Adrenal gland (tissue), 12 donors: ENCODE data around the gene NLRP5. TPM values are rescaled to one million over a fixed set of nuclear protein-coding genes. Genes with fewer than 3 reads are reported as not detected.

Source experiments
- DNase-seq, 7 donors: peaks; one replicate each; pipeline ENCODE4 v3.0.0-alpha.2; 2019 to 2020
- H3K27ac ChIP-seq, 5 donors: fragments of 200-600 bp; sonication (generic) in 4 of 5; 1 replicate in 3 of 5; 2 replicates in 2 of 5; pipeline versions ENCODE4 v1.5.1 to v1.8.0; 2016 to 2020; ENCODE audit warnings: mild to moderate bottlenecking in 1 of 5
- H3K27me3 ChIP-seq: fragments of 200-600 bp; 2 replicates; pipeline ENCODE4 v1.8.0; 2021
- H3K36me3 ChIP-seq, 2 donors: fragments of 200-600 bp; replicated peaks in 1 of 2; 1 replicate in 1 of 2; 2 replicates in 1 of 2; pipeline versions ENCODE4 v1.5.1 to v1.8.0; 2018 to 2022
- H3K4me1 ChIP-seq, 2 donors: fragments of 200-600 bp; replicated peaks in 1 of 2; 1 replicate in 1 of 2; 2 replicates in 1 of 2; pipeline versions ENCODE4 v1.5.1 to v1.8.0; 2018 to 2021
- H3K4me3 ChIP-seq, 4 donors: fragments of 200-600 bp; sonication (generic) in 3 of 4; one replicate each; pipeline ENCODE4 v1.5.1; 2016 to 2018
- H3K9me3 ChIP-seq, 3 donors: fragments of 200-600 bp; sonication (generic) in 1 of 3; replicated peaks in 1 of 3; 1 replicate in 2 of 3; 2 replicates in 1 of 3; pipeline versions ENCODE4 v1.5.1 to v1.8.0; 2016 to 2021
- POLR2A ChIP-seq, 2 donors: fragments of 450-650 bp; IDR thresholded peaks; one replicate each; pipeline ENCODE4 v1.6.1; 2017; ENCODE audit warnings: antibody characterized with exemption in 2 of 2, mild to moderate bottlenecking in 2 of 2, moderate library complexity in 1 of 2
- WGBS, 4 donors: extraction: QIAGEN DNeasy Blood & Tissue Kit in 2 of 4; methylation state at CpG; one replicate each; pipeline versions ENCODE4 v1.1.5 to v1.1.7; 2013 to 2017; 5-methylcytosine and 5-hydroxymethylcytosine counted together
- intact Hi-C, 2 donors: fragments of 100-400 bp; cut with DNase I; formaldehyde crosslinking; loops; one replicate each; pipeline versions ENCODE4 v1.14.1 to v1.15.0; 2022 to 2023
- polyA plus RNA-seq, 3 donors: library from polyadenylated mRNA; stranded (reverse); fragments of 200-250 nt in 2 of 3; fragments of 350-450 nt in 1 of 3; fragmentation: Illumina TruSeq in 1 of 3; extraction: RNeasy Lipid Tissue Mini Kit (QIAGEN cat#74804) in 1 of 3; gene quantifications; one replicate each; pipeline ENCODE4 v1.2.3, GENCODE V29; 2013 to 2014
- total RNA-seq, 9 donors: library from RNA; depleted of rRNA in 4 of 9; stranded (reverse); fragments of >200 nt in 4 of 9; fragments of 120-200 nt in 1 of 9; fragmentation: NEBNext Ultra II Directional in 1 of 9; extraction: Animal tissue kit (Norgen Biotek cat#: 25700) in 1 of 9; gene quantifications; one replicate each; pipeline versions ENCODE4 v1.1.0 to v1.2.4, GENCODE V29; 2013 to 2023
- TF ChIP-seq, protein P1 (sequence below), 6 experiments: fragments of 450-650 bp in 4 of 6; fragments of 200-600 bp in 2 of 6; sonication (generic) in 1 of 6; IDR thresholded peaks; 1 replicate in 5 of 6; 2 replicates in 1 of 6; pipeline versions ENCODE4 v1.5.1 to v1.8.0; 2016 to 2021; ENCODE audit warnings: antibody characterized with exemption in 6 of 6, mild to moderate bottlenecking in 2 of 6, moderate library complexity in 1 of 6
- donor health status: healthy with polysubstance abuse.
- donor health status: Bipolar disorder and iron deficiency.
- donor health status: DM: yes; HTN: yes; CAD: no.
- donor health status: DM: no; HTN: no; CAD: no.
- donor health status: DM: no; HTN: no; CAD: no.
- donor health status: DM: yes; HTN: yes; CAD: no.

Gene NLRP5
- total and polyA plus RNA-seq, 12 donors: not detected

GRCh38 chr19:56053596-56053995, 67.0 kb downstream of the NLRP5 start:
- 81 to 89% (median 84%) methylated on average over 17 to 18 of the region's 18 CpGs for WGBS, 4 donors
- Histone ChIP-seq H3K27me3 (no peaks in the 10 kb centered on the region), H3K4me1 (no peaks in the 10 kb centered on the region), H3K4me3 (no peak overlapping the region), H3K9me3 (no peaks in the 10 kb centered on the region), H3K27ac (no peak overlapping the region), H3K36me3 (no peaks in the 10 kb centered on the region)
- intact Hi-C loops: no loop called here
- TF ChIP-seq, protein P1, sequence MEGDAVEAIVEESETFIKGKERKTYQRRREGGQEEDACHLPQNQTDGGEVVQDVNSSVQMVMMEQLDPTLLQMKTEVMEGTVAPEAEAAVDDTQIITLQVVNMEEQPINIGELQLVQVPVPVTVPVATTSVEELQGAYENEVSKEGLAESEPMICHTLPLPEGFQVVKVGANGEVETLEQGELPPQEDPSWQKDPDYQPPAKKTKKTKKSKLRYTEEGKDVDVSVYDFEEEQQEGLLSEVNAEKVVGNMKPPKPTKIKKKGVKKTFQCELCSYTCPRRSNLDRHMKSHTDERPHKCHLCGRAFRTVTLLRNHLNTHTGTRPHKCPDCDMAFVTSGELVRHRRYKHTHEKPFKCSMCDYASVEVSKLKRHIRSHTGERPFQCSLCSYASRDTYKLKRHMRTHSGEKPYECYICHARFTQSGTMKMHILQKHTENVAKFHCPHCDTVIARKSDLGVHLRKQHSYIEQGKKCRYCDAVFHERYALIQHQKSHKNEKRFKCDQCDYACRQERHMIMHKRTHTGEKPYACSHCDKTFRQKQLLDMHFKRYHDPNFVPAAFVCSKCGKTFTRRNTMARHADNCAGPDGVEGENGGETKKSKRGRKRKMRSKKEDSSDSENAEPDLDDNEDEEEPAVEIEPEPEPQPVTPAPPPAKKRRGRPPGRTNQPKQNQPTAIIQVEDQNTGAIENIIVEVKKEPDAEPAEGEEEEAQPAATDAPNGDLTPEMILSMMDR (IDR thresholded peaks at IDR 0.05): no peak
- no peak for TF ChIP-seq POLR2A (IDR thresholded peaks at IDR 0.05)
- no peak for DNase-seq

GRCh38 chr19:56066152-56067023, 79.8 kb downstream of the NLRP5 start:
- TF ChIP-seq, protein P1 (IDR thresholded peaks at IDR 0.05): peak; percentile 62 to 89 (median 77)
- TF ChIP-seq POLR2A (IDR thresholded peaks at IDR 0.05): no peak
- Histone ChIP-seq H3K27ac (no peak overlapping the region), H3K27me3 (no peaks in the 10 kb centered on the region), H3K36me3 (no peaks in the 10 kb centered on the region), H3K4me3 (no peak overlapping the region), H3K9me3 (no peaks in the 10 kb centered on the region), H3K4me1 (no peaks in the 10 kb centered on the region)
- WGBS, 4 donors: 4 to 8% (median 5%) methylated on average over 22 to 39 of the region's 39 CpGs
- intact Hi-C loops: no loop called here
- DNase-seq: peak; percentile 59 to 84 (median 73)

DNA sequence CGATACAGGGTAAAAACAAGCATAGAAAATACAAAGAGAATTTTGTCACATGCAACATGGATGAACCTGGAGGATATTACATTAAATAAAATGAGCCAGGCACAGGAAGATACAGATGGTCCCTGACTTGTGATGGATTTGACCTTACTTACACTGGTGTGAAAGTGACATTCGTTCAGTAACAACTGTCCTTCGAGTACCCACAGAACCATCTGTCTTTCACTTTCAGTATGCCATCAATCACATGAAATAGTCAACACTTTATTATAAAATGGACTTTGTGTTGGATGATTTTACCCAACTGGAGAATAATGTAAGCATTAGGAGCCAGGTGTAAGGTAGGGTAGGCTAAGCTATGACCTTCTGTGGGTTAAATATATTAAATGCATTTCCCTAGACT, 83.1 kb downstream of the NLRP5 start:
- WGBS, 4 donors: 25 to 71% (median 63%) methylated on average over 3 of the region's 3 CpGs
- Histone ChIP-seq H3K9me3 (no peaks in the 10 kb centered on the region), H3K27me3 (no peaks in the 10 kb centered on the region), H3K4me3 (no peak overlapping the region), H3K4me1 (no peaks in the 10 kb centered on the region), H3K27ac (no peak overlapping the region), H3K36me3 (no peaks in the 10 kb centered on the region)
- intact Hi-C loops: loop anchor here (10.0 kb wide), 3 partner anchors 185 to 275 kb away; no protein-coding TSS in a partner anchor
- TF ChIP-seq, protein P1 (IDR thresholded peaks at IDR 0.05): no peak
- no peak for TF ChIP-seq POLR2A (IDR thresholded peaks at IDR 0.05)
- DNase-seq: no peak

GRCh38 chr19:56071151-56071550, 84.6 kb downstream of the NLRP5 start:
- WGBS, 4 donors: 67 to 75% (median 73%) methylated on average over 1 to 4 of the region's 4 CpGs
- H3K27me3 ChIP-seq: no peaks in the 10 kb centered on the region
- H3K36me3 ChIP-seq: no peaks in the 10 kb centered on the region
- intact Hi-C loops: loop anchor here (10.0 kb wide), 3 partner anchors 184 to 274 kb away; no protein-coding TSS in a partner anchor
- H3K4me3 ChIP-seq: no peak overlapping the region
- H3K4me1 ChIP-seq: no peaks in the 10 kb centered on the region
- DNase-seq: no peak
- H3K27ac ChIP-seq: no peak overlapping the region
- TF ChIP-seq, protein P1 (IDR thresholded peaks at IDR 0.05): peak in 1 of 6 experiments; percentile 12
- TF ChIP-seq POLR2A (IDR thresholded peaks at IDR 0.05): no peak
- H3K9me3 ChIP-seq: no peaks in the 10 kb centered on the region
